ENCODE data around the gene MRPL9. TPM values are rescaled to one million over a fixed set of nuclear protein-coding genes. Genes with fewer than 3 reads are reported as not detected.

The MRPL9 gene
- total RNA-seq (2022; extraction: Qiagen RNA extraction) = 68.3 to 87.8 TPM (median 85.6 TPM) in 5 replicates

DNA sequence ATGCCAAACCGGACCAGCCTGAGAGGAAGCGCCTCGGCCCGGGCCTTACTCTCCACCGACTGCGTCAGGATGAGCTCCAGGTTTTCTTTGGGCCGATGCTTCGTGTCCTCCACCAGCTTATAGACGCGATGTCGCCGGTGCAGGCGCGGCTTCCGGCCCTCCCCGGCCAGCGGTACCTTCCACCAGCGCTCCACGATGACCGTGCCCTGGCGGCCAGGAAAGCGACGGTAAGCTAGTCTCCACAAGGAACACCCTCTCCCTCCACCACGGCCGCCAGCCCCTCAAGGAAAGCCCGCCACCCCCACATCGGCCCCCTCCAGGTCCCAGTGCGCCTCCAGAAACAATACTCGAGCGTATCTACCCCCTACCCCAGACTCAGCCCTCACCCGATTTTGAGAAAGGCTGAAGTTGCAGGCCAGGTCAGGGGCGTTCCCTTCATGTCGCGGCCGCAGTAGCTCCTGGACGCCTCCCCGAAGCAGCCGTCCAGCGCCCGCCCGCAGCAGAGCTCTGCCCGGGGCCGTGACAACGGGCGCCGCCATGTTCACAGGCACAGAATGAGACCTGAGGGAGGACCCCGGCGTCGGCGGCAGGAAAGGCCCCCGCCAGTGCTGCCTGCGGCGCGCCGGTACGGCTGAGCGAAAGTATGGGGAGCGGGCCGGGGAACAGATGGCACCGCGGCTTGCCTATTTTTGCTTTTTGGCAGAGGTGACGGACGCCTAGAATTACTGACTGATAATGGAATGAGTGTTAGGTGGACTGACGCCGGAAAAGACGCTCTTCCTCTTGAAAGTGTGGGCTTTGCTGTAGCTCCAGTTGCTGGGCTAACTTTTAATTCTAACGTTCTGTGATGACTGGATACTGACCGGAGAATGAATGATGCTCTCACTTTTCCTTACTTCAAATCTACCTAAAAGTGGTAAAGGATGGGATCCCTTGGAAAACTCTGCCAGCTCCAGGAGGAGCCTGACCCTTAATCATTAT, at the start of gene MRPL9:
TSS of gene MRPL9 (minus strand) at position 556 of the 981 bp plus-strand sequence. CDS start at position 539, 17 bp downstream.

DNA sequence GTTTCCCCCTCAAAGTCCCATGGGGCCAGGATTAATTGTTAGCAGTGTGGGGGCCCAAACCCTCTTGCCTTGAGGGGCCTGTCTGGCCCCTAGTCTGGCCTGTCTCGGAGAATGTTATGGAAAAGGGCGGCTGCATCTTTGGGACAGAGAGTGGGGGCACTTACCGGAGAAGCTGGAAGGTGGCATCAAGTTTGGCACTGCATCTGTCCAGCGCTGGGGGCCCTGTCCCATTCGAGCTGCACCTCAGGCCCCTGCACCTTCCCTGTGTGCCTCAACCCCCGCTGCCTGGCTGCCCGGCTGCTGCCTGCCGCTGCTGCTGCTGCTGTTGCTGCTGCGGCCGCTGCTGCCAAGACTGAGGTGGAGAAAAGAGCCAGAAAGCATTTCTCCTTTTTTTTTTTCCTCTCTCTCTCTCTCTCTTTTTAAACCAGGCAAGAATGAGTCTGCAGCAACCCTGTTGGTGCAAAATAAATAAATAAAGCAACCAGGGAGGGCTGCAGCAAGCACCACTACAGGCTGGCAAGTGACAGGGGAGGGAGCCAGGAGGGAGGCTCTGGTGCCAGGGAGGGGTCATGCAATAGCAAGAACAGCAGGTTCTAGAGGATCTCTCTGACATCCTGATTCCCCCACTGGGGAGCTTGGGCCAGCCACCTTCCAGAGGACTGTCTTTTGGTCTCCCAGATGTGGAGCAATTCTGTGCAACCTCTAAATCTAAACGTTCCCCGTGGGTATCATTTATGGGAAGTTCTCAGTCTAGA, 41.9 kb upstream of the MRPL9 start, which contains the start of gene LINGO4:
TSS of gene LINGO4 (minus strand) at position 354 of the 755 bp plus-strand sequence. CDS start 2,715 bp downstream, outside the sequence.

DNA sequence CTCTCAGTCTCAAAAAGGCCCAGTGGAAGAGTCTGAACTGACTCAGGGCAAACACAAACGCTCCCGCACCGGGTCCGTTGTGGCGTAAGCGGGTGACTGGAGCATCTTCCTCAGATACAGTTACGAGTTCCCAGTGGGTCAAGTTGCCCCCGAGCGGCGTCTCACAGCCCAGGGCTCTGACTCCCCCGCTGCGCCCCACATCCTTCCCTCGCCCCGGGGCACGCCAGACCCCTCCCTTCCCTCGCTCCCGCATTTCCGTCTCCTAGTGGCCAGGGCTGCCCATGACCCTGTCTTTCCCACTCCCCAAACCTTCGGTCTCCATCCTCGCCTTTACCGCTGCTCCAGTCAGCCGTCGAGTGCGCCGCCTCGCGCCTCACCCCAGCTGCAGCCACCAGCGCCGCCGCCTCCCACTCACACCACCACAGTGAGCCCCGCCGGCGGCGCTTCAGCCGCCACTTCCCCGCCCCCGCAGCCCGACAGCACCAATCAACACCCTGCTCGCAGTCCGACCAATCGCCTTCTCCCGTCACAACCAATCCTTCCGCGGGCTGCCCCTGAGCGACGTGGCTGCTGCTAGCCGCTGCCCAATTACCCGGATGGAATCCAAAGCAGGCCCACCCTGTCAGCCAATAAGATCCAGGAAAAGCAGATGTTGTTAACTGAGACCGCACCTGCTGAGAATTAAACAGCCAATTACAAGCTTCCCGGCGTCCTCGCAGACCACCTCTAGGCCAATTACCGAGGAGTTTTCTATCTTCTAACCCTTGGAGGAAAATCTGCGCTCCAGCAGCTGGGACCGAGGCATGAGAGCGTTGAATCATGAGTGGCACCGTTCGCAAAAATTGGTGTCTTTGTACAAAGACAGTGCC, 27.0 kb upstream of the MRPL9 start, which contains the start of gene TDRKH:
TSS of gene TDRKH (minus strand) at position 430 of the 869 bp plus-strand sequence. CDS start 7,478 bp downstream, outside the sequence.

DNA sequence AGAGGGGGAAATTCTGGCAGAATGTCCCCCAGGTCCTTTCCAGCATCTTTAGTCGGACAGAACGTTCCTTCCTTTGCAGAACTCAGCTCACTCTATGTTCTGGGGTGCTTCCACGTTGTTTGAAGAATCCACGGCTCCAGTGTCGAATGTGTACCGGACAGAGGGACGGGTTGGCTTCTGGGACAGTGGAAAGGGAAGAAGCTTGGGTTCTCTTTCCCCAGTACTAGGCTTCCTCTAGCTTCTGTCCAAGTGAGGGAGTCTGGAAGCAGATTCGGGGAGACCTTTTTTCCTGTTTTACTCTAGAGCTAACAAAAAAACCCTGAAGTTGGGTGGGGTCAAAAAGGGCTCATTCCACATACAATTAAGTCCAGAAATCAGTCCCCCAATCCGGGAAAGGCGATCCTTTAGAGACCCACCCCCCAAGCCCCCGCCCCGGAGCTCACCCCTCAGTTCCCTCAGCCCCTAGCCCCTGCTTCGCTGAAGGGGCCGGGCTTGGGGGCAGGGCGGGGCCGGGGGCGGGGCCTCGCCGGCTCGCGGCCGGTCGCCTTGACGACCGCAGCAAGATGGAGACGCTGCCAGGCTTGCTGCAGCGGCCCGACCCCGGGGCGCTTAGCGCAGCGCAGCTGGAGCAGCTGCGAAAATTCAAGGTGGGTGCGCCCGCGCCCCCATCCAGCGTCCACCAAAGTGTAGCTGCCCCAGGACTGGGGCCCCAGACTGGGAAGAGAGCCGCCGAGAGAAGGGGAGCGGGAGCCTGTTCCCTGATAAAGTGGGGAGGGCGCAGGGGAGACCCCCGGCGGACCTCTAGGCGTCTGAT, 42.1 kb downstream of the MRPL9 start, which contains the start of gene RIIAD1:
TSS of gene RIIAD1 (plus strand) at position 549 of the 814 bp plus-strand sequence. CDS start at position 564, 15 bp downstream.

DNA sequence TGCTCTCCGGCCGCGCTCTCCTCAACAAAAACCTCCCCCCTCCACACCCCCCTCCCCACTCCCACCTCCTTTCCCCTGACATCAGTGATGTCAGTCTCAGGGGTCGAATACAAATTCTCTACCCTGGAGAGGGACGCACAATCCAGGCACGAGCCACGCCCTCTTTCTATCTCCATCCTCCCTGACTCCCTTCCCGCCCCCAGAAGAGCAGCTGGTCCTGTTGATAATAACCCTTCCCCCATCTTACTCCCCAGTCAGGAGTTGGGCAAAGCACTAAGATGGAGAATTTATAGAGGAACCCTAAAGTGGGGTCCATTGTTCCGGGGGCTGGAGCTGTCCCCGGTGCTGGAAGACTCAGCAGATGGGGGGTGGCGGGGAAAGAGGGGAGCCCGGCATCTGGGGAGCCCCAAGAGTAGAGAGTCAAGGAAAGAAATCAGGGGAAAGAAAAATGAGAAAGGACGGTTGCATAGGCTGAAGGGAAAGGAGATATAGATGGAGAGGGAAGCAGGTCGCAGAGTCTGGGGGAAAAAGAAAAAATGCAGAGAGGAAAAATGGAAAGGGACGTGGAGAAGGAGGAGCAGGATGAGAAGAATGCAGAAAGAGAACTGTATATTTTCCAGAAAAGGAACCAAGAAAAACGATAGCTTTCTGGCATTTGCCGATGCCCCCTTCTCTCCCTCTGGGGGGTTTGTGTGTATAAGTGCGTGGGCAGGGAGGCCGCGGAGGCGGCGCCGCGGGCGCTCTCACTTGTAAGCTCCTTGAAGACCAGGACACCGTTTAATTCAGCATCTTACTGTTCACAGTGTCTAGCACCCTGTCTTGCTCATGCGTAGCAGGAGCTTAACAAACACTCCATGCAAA, 46.3 kb downstream of the MRPL9 start, which contains the start of gene CELF3:
TSS of gene CELF3 (minus strand) at position 33 of the 861 bp plus-strand sequence. CDS start 783 bp downstream, outside the sequence.

Other genes with a start within 250 kb of the MRPL9 start
- gene TUFT1, start 223.2 kb downstream of the MRPL9 start, total RNA-seq (2022; extraction: Qiagen RNA extraction) = 8.0 to 9.1 TPM (median 8.8 TPM) in 5 replicates
- gene SNX27, start 151.4 kb downstream of the MRPL9 start, total RNA-seq (2022; extraction: Qiagen RNA extraction) = 7.3 to 13.8 TPM (median 7.8 TPM) in 5 replicates
- gene CELF3, start 46.7 kb downstream of the MRPL9 start, total RNA-seq (2022; extraction: Qiagen RNA extraction) = not detected in 5 replicates
- gene RIIAD1, start 42.0 kb downstream of the MRPL9 start, total RNA-seq (2022; extraction: Qiagen RNA extraction) = 0.41 TPM in 1 of 5 replicates, not detected in the others
- 5.5 to 7.3 TPM (median 5.8 TPM) in 5 replicates for gene TDRKH, start 27.0 kb upstream of the MRPL9 start, total RNA-seq (2022; extraction: Qiagen RNA extraction)
- gene LINGO4, start 41.9 kb upstream of the MRPL9 start, total RNA-seq (2022; extraction: Qiagen RNA extraction) = not detected in 5 replicates
- gene RORC, start 68.3 kb upstream of the MRPL9 start, total RNA-seq (2022; extraction: Qiagen RNA extraction) = 0.05 to 0.13 TPM (median 0.08 TPM) in 4 of 5 replicates, not detected in the other
- gene C2CD4D, start 76.3 kb upstream of the MRPL9 start, total RNA-seq (2022; extraction: Qiagen RNA extraction) = not detected in 5 replicates
- not detected in 5 replicates for gene THEM5, start 90.2 kb upstream of the MRPL9 start, total RNA-seq (2022; extraction: Qiagen RNA extraction)
- 13.0 to 14.7 TPM (median 13.2 TPM) in 5 replicates for gene THEM4, start 146.0 kb upstream of the MRPL9 start, total RNA-seq (2022; extraction: Qiagen RNA extraction)
- gene S100A10, start 230.4 kb upstream of the MRPL9 start, total RNA-seq (2022; extraction: Qiagen RNA extraction) = 1,665 to 2,678 TPM (median 2,486 TPM) in 5 replicates

All from A549 treated with Hydrocortisone at 1 μM for 4 hours (cell line).